ENCODE measurements around the gene EIF4E3. TPM values are rescaled to one million over a fixed set of nuclear protein-coding genes. Genes with fewer than 3 reads are reported as not detected.

The EIF4E3 gene
- total RNA-seq, 4 donors from 2014 or later: 20.1 to 54.5 (median 27.5) TPM

GRCh38 chr3:71659864-71660591 is 65.2 kb downstream of the EIF4E3 start:
- no peak for TF ChIP-seq CTCF (IDR thresholded peaks at IDR 0.05; ENCODE audit: low read depth)

DNA sequence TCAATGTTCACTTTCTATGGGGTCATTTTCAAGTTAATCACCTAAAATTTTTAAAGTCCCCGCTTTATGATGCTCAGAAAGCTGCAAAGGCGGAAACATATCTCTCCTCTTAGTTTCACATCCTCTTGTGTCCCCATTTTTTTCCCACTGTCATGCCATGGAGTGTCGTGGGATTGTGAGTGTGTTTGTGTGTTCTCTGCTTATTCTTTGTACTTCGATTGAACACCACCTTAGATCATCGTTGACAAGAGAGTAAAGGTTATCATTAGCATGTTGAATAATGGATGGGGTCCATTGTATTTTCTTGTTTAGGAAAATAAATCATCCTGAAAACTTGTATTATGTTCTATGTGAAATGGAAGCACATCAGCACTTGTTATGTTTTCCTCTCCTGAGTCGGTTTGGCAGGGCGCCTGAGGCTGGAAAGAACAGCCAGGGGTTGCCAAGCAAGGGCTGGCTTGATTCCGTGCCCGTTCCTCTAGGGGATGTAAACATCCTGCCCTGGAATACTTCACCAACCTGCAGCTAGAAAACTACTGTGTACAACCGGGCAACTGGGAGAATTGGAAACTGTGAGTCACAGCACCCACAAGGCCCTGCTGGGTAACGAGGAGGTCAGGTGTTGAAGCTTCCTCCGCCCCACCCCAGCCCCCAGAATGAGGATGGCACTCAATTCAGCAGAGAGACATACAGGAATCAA is 67.2 kb downstream of the EIF4E3 start:
- TF ChIP-seq CTCF (IDR thresholded peaks at IDR 0.05; ENCODE audit: low read depth): no peak

- TF ChIP-seq CTCF (IDR thresholded peaks at IDR 0.05; ENCODE audit: low read depth): no peak
These were observed 70.1 kb downstream of the EIF4E3 start for GRCh38 chr3:71655061-71655460.

DNA sequence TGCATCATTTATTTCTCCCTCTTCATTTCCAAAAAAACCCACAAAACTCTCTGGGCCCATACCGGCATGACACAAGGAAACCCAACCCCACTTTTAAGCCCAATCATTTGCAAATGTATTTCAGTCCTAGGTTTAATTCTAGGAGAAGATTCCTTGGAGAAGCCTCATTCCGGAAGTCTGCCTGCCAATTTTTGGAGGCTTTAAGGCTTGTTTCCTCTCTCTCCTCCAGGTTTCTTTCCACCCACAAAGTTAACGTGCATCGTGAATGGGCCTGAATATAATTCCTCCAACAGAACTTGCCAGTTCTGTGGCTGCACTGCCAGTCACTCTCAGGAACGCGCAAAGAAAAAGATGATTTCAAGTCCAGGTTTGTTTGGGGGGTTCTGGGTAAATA is 71.8 kb downstream of the EIF4E3 start:
- no peak for TF ChIP-seq CTCF (IDR thresholded peaks at IDR 0.05; ENCODE audit: low read depth)

GRCh38 chr3:71652781-71653413 is 72.3 kb downstream of the EIF4E3 start:
- TF ChIP-seq CTCF (IDR thresholded peaks at IDR 0.05; ENCODE audit: low read depth): no peak

GRCh38 chr3:71651625-71652024 is 73.6 kb downstream of the EIF4E3 start:
- no peak for TF ChIP-seq CTCF (IDR thresholded peaks at IDR 0.05; ENCODE audit: low read depth)

DNA sequence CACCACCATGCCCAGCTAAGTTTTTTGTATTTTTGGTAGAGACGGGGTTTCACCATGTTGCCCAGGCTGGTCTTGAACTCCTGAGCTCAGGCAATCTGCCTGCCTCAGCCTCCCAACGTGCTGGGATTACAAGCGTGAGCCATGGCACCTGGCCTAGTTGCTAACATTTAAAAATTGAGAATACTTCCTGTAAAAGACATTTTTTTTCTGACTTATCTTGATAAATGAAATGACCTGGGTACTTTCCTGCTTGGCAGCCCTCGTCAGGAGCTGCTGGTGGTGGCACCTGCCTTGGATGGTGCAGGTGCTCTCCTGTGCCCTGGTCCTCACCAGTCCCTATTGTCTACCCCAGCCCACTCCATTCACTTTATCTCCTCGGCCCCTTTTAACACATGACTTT is 74.8 kb downstream of the EIF4E3 start:
- TF ChIP-seq CTCF (IDR thresholded peaks at IDR 0.05; ENCODE audit: low read depth): no peak
